ENCODE measurements around the gene RBM28.

GRCh38 chr7:128270826-128271272 lies 72.9 kb downstream of the RBM28 start:
- TF ChIP-seq CTCF (IDR thresholded peaks at IDR 0.05) = no peak
- no peak for TF ChIP-seq POLR2AphosphoS5 (IDR thresholded peaks at IDR 0.05)

Data from transverse colon (tissue), 4 donors.